RPMI7951 (cell line): ENCODE data around the gene DNAL4. TPM values are rescaled to one million over a fixed set of nuclear protein-coding genes. Genes with fewer than 3 reads are reported as not detected.

ENCODE experiments used
- DNase-seq: peaks from one replicate; pipeline ENCODE4 v3.0.0-alpha.2; 2012; ENCODE audit warnings: low read depth
- total RNA-seq: library from RNA; depleted of rRNA; stranded (reverse); fragments of >200 nt; shearing (Covaris generic); gene quantifications from 2 replicates; pipeline ENCODE4 v1.2.3, GENCODE V29; 2014

The DNAL4 gene
- total RNA-seq, 1 experiment from 2014 or later: 9.5 TPM

DNA sequence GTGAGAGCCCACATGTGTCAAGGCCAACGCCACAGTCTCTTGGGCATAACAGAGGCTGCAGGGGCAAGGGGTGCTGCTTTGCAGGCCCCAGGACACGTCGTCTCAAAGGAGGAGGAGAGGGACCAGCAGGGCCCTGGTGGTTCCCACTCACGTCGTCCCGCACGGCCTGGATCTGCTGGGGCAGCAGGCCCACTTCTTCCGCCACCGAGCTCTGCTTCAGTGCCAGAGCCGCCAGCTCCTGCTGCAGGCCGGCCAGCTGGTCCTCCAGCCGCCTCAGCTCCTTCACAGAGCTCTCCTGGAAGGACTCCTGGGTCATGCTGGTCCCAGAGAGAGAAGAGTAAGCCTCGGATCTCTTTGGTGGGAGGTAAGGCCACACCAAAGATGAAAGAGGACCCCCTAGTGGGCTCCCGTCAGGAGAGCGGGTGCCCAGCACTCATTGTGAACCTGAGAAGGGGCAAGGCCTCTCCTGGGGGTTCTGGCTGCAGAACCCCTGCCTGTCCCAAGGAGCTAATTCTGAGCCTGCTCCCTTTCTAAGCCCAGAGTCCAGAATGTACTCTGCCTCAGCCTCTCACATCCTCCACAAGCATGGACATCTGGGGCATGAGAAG lies 53.7 kb downstream of the DNAL4 start:
- DNase-seq: no peak

DNA sequence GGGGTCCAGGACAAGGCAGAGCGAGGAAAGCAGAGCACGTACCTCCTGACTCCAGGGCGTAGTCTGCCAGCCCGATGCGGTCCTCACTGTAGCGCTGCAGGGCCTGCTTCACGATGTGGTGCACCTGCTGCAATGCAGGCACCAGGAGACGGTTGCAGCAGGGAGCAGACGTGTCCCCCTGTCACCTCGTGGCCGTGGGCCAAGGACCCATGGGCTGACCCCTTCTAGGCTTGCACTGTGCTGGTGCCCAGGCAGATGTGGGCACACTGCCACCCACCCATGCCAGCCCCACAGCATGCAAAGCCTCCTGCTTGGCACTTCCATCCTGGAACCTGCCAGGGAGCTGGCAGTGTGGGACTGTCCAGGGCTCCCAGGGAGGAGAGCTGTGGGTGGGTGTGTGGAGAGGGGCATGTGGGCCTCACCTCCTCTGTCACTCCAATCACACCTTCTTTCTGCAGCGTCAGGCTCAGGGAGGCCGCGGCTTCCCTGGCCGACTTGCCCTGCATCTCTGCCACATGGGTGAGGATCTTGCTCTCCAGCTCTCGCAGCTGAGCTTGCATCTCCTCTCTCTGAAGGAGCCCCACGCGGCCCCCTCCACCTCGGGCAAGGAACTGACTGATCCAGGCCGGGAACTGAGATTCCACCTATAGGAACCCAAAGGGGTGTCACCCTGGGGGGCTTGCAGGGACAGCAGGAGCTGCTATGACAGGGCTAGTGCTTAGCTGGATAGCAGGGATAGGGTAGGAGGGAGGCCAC lies 54.5 kb downstream of the DNAL4 start:
- DNase-seq: no peak

DNA sequence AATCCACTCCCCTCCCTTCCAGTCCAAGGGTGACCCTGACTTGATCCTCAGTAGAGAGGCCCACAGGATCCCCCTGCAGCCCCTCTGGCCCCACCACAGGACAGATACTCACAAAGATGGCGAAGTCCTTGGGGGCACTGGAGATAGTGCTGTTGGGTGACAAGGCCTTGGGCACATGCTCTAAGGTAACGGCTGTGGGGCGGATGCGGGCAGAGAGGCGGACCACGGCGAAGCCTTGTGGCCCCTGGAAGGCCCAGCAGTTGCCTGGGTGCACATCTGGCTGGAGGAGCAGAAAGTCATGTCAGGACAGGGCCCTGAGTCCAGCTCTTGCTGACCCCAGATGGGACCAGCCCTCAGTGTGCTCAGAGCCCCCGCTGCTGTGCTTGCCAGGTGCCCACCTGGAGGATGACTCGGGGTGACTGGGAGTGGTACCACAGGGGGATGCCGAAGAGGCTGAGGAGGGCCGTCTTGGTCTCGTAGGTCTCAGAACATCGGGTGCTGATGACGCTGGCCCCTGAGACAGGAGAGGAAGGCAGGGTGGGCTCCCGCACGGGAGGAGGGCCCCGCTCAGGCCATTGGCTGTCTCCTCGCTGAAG lies 55.4 kb downstream of the DNAL4 start:
- DNase-seq: no peak

DNA sequence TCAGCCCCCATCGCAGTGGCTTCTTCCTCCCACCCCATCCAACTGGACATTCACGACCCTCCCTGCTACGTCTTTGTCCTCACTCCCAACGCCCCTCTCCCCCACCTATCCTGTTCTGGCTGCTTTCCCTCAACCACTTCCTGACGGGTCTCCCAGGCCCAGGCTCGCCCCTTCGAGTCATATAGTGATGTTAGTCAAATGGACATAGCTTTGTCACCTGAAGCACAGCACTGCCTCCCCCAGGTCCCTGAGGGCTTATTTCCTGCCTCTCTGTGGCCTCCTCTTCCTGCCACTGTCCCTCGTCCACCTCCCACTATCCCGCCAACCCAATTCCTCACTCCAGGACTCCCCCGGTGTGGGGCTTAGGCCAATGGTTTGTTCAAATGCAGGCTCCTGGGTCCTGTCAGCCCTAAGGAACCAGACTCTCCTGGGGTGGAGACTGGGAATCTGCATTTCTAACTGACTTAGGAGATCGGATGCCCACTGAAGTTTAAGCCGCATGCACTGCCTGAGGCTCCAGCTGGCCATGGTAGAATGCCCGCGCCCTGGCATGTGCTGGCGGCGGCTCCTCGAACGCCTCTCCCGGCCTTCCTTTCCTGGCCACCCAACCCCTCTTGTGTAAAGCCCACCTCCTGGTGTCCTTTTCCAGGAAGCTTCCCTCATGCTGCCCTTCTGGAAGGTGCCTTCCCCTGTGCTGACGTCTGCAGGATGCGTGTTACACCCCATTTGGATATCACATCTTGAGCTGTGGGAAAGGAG lies 56.5 kb downstream of the DNAL4 start:
- no peak for DNase-seq

DNA sequence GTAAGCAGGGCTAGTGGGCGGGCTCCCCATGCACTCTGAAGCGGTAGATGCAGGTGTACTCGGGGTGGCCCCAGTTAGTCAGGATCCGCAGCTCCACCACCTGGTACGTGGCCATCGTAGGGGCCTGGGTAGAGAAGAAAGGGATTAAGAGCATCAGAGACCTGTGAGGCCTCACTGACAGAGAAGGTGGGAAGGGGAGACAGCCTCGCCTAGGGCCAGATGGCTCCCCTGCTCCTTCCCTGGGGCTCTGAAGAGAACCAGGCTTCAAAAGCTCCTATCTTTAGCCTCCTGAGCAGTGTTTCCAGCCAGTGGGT lies 57.7 kb downstream of the DNAL4 start:
- DNase-seq: no peak

DNA sequence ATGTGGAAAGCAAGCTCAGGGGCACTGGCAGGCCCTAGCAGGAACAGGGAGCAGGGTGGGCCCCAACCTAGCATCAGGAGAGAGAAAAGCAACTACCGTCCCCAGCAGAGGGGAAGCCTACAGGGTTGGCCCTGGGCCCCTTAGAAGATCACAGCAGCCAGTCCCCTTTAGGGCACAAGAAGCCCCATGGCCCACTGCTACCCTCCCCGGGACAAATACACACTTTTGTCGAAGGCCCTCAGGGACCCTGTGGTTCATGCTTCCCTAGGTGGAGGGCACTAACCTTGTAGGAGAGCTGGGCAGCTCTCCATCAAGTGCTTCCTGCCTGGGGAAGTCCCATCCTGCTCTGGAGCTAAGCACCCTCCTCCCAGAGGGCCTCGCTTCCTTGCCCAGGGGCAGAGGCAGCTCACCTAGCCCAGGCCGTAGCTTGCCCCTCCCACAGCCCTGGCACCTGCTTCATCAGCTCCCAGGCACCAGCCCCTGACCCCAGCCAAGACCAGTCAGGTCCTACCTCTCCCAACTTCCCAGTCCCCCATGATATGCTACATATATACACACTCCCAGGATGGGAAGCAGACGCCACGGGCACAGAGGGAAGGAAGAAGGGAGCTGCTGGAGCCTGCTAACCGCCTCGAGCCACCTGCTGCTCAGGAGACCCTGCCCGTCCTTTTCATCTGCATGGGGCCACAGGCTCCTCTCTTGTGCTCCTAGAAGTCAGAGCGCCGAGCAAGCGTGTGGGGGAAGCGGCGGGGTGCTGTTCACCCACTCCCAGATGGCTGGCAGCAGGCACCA lies 58.3 kb downstream of the DNAL4 start:
- DNase-seq: no peak

DNA sequence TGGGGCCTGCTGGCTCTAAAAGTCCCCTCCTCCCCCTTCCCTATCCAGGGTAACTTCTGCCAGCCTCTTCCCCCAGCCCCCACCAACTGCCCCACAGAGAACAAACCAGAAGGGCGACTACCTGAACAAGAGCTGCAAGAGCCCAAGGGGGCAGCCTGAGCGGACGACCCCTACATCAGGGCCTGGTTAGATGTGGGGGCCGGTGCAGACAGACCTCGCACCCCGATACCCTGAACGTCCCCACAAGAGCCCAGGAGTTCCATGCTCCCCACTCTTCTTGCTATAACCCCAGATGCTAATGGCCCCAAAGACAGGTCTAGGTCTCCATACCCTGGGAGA lies 58.8 kb downstream of the DNAL4 start:
- no peak for DNase-seq

DNA sequence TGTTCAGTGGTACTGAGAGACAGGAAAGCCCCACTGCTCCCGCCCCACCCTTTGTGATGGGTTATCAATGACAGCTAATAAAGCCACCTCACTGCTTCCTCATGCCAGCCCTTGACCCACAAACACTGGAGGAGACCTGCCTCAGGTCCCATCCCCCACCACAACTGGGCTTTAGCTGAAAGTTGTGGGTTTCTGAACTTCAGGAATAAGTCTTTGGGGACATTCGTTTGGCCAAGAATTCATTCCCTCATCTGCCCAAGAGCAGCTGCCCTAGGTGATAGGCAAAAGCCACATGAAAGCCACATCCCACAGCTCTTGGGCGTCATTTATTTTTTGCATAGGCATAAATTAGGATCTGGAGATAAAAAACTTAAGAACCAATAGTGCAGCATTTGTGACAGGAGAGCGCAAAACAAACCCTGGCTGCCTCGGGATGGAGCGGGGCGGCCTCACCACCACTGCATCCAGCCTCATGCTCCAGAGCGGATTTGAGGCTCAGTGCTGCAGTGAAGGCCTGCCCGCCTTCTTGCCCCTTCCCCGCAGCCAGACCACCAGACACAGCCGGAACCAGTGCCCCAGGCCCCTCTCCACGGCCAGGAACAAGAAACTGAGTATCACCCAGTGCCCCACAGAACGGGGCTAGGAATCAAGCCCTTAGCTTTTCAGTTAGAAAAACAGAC lies 59.4 kb downstream of the DNAL4 start:
- no peak for DNase-seq

DNA sequence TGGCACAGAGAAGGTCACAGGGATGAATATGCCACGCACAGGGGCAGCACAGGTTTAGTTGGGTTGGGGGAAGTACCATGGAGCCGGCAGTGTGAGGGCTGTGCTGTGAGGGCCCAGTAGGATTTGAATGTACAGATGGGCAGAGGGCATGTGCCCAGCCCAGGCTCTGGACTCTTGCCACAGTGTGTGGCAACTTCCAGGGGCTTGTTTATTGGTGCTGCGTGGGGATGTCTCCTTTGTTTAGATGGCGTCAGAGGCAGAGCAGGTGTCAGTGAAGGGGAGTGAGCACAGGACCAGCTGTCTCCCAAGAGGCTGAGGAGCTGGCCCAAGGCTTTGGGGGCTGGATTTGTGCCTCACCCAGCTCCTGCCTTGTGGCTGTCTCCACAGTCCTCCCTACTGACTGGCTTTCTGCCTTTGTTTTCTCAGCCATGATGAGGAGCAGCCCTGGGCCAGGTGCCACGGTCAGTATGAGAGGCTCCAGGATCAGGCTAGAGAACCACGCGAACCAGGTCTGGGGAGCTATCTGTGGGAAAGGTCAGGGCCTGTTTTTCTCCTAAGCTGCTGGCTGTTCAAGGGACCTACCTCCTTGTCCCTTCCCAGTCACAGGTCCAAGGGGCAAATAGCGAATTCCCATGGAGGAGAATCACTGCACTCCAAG lies 60.1 kb downstream of the DNAL4 start:
- DNase-seq: no peak

DNA sequence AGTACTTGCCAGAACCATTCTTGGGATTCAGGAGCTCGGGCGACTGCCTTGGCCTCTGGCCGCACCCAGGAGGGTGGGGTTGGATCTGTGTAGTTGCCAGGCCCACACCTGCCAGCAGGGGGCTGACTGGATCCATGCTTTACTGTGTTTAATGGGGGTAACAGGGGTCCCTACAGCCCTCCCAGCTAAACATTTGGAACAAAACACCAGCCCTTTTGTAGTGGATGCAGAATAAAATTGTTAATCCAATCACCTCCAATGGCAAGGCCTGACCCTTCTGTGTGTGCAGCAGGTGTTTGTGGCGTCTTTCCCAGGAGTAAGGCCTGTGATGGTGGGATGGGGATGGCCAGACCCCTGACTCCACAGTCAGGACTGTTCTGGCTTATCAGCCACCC lies 60.6 kb downstream of the DNAL4 start:
- DNase-seq: peak; percentile 22

DNA sequence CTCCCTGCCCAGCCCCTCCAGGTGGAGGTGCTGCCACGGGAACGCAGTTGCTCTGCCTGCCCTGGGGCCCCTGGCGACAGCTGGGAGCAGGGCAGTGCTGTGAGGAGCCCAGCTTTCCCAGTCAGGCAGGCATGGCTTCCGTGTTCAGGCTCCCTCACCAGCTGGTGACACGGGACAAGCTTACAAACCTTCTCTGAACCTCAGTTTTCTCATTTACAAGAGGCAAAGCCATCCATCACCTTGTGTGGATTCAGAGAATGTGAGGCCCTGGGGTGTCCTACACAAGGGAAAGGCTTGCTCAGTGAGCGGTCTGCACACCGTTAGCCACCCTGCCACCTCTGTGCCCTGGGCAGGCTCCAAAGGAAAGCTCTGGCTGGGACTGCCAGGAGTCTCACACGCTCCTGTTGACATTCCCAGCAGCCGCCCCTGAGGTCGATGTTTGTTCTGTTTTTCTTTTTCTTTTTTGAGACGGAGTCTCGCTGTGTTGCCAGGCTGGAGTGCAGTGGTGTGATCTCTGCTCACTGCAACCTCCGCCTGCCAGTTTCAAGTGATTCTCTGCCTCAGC lies 61.6 kb downstream of the DNAL4 start:
- DNase-seq: no peak

DNA sequence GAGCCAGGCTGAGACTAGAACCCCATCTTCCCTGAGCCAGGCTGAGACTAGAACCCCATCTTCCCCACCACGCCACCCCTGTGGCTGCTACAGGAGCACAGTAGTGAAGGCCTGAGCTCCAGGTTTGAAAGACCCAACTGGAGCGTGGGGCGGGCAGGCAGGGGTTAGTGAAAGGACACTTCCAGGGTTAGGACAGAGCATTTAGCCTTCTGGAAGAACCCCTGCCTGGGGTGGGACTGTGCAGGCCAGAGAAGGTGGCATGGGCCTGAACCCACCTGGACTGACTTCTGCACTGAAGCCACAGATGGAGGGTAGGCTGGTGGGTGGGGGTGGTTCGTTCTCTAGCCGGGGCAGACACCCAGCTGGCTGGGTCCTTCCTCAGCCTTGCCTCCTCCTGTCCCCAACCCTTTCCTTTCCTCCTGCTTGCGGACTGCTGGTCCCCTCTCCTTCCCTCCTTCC lies 62.2 kb downstream of the DNAL4 start:
- DNase-seq: no peak

DNA sequence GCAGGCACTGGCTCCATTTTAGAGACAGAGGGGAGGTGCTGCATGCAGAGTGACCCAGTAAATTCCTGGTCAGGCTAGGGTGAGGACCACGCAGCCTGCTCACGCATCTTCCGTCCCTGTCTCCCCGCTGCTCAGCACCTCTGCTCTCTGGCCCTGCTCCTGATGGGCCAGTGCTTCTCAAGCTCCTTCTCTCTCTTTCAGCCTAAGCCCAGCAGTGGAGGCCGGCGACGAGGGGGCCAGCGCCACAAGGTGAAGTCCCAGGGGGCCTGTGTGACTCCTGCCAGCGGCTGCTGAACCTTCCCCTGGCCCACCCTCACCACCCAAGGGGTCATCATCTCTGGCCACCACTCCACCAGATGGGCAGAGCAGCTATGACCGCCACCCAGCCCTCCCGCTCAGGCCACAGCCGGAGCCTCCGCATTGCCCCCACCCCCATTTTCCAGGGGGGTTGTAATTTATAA lies 63.5 kb downstream of the DNAL4 start:
- no peak for DNase-seq

DNA sequence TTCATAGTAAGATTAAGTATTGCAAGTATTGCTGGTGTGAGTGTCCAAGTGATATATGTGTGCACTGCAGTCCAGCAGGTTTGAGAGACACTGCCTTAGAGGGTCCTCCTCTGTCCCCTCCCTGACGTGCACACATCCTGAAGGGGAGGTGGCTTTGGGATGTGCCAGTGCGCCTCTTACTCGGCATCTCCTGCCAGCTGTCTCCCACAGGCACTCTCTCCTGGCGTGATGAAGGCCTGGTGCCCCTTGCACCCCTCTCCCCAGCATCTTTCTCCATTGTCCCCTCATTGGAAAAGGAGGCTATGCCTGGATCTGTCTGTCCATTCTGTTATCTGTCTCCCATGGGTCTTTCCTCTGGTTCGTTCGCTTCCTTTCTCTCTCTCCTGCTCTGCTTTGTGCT lies 64.0 kb downstream of the DNAL4 start:
- no peak for DNase-seq

DNA sequence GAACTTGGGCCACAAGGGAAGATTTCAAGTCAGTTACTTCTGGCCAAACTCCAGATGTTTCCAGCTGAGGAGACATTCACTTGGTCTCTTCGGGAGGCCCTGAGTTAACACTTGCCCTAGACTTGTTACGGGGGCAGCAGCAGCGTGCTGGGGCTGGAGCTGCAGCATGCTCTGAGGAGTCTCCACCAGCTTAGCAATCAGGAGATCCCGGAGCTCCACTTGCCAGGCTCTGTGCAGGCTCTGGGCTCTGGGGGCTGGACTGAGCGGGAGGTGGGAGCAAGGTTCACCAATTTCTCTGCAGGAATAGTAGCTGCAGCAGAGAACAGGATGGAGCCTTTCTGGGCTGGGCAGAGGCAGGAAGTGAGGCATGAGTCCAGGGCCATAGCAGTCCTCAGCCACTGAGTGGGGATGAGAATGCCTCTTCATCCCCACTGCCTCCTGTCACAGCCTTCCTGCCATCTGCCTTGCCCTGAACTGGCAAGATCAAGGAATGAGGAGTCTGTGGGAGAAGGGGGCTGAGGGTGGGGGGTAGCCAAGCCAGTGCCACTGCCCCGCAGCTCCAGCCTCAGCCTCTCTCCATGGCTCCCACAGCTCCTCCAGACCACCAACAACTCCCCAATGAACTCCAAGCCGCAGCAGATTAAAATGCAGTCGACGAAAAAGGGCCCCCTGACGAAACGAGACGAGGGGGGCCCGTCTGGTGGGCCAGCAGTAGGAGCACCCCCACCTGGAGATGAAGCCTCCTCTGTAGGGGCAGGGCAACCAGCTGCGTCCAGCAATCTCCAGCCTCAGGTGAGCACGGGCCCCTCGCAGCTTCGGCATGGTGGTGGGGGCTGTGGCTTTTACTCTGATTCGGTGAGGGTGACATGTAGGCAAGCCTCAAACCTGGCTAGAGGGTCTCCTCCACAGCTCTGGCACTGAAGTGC lies 64.8 kb downstream of the DNAL4 start:
- no peak for DNase-seq
